Endothelial cell of umbilical vein (primary cell): ENCODE data around the gene DNTT. TPM values are rescaled to one million over a fixed set of nuclear protein-coding genes. Genes with fewer than 3 reads are reported as not detected.

Experiments used
- BruUV-seq: library from RNA; stranded (reverse); fragments of 400-500 nt; replicated peaks from 2 replicates; lab custom pipeline; 2021; lab: Mats Ljungman, UMichigan
- CTCF ChIA-PET: fragments of 300-600, 350-600 bp; sonication (Branson Sonifier 250); formaldehyde crosslinking; loops from one replicate; lab custom pipeline; 2021; ENCODE audit warnings: antibody characterized with exemption, inconsistent platforms; lab: Charles Lee
- POLR2A ChIA-PET: fragments of 300-600, 350-600 bp; sonication (Branson Sonifier 250); formaldehyde crosslinking; loops from one replicate; lab custom pipeline; 2021; ENCODE audit warnings: antibody characterized with exemption, inconsistent platforms; lab: Charles Lee
- DNase-seq: peaks from one replicate; pipeline ENCODE4 v3.0.0-alpha.2; 2011; ENCODE audit warnings: low read depth, low spot score
- FAIRE-seq: peaks from 2 replicates; lab custom pipeline; 2011; peaks lifted over from hg19 to GRCh38; lab: Jason Lieb, UNC
- H2AFZ ChIP-seq: 2 replicates; pipeline ENCODE4 v1.6.0; 2012; ENCODE audit warnings: low read depth, low read length, control low read depth, inconsistent platforms
- H3K27ac ChIP-seq: 2 replicates; pipeline ENCODE4 v1.5.1; 2011; ENCODE audit warnings: low read depth, mild to moderate bottlenecking, control low read depth, low read length, moderate library complexity; ENCODE audit not compliant: insufficient read depth
- H3K27me3 ChIP-seq, 2 experiments: 2 replicates each; pipeline versions ENCODE4 v1.6.0 to v1.6.1; 2011; ENCODE audit warnings: low read length in 2 of 2, mixed read lengths in 1 of 2; ENCODE audit not compliant: control insufficient read depth in 2 of 2, insufficient read depth in 2 of 2
- H3K36me3 ChIP-seq, 2 experiments: 2 replicates in 1 of 2; 3 replicates in 1 of 2; pipeline ENCODE4 v1.5.1; 2011; ENCODE audit warnings: low read length in 2 of 2, mild to moderate bottlenecking in 1 of 2, moderate library complexity in 1 of 2; ENCODE audit not compliant: control insufficient read depth in 2 of 2, insufficient read depth in 2 of 2; ENCODE audit errors: extremely low read depth in 1 of 2
- H3K4me1 ChIP-seq: 3 replicates; pipeline ENCODE4 v1.5.1; 2011; ENCODE audit warnings: mild to moderate bottlenecking, low read length; ENCODE audit not compliant: control insufficient read depth, insufficient read depth; ENCODE audit errors: extremely low read depth
- H3K4me2 ChIP-seq: 2 replicates; pipeline ENCODE4 v1.6.1; 2011; ENCODE audit warnings: low read length, control low read depth, mixed read lengths; ENCODE audit not compliant: insufficient read depth
- H3K4me3 ChIP-seq, 3 experiments: fragments of 200-600 bp in 1 of 3; sonication (generic), shearing (Covaris generic) in 1 of 3; replicated peaks in 1 of 3; 2 replicates each; pipeline ENCODE4 v1.5.1; 2011 to 2016; ENCODE audit warnings: control low read depth in 3 of 3, low read length in 3 of 3, mild to moderate bottlenecking in 2 of 3, inconsistent platforms in 1 of 3, low read depth in 1 of 3, moderate library complexity in 1 of 3; ENCODE audit not compliant: insufficient read depth in 1 of 3
- H3K79me2 ChIP-seq: 2 replicates; pipeline ENCODE4 v1.6.0; 2012; ENCODE audit warnings: low read length, inconsistent platforms; ENCODE audit not compliant: control insufficient read depth, insufficient read depth
- H3K9ac ChIP-seq: replicated peaks from 2 replicates; pipeline ENCODE3; 2011; ENCODE audit warnings: low read length, control low read depth; ENCODE audit not compliant: insufficient read depth; ENCODE audit errors: extremely low read depth
- H3K9me1 ChIP-seq: replicated peaks from 3 replicates; pipeline ENCODE4 v1.6.0; 2011; ENCODE audit warnings: mild to moderate bottlenecking, low read length; ENCODE audit not compliant: control insufficient read depth, insufficient read depth; ENCODE audit errors: extremely low read depth
- H3K9me3 ChIP-seq: replicated peaks from 2 replicates; pipeline ENCODE4 v1.5.1; 2012; ENCODE audit warnings: low read length, inconsistent platforms; ENCODE audit not compliant: control insufficient read depth, insufficient read depth
- H4K20me1 ChIP-seq: replicated peaks from 2 replicates; pipeline ENCODE3; 2011; ENCODE audit warnings: mild to moderate bottlenecking, low read length; ENCODE audit not compliant: control insufficient read depth, insufficient read depth; ENCODE audit errors: extremely low read depth
- CTCF ChIP-seq, 2 donors: IDR thresholded peaks; 1 replicate in 1 of 2; 2 replicates in 1 of 2; pipeline ENCODE4 v1.5.1; 2011; ENCODE audit warnings: low read length in 2 of 2, mild to moderate bottlenecking in 2 of 2, moderate library complexity in 2 of 2, control low read depth in 1 of 2, inconsistent platforms in 1 of 2, low read depth in 1 of 2; ENCODE audit not compliant: insufficient read depth in 1 of 2; ENCODE audit errors: extremely low read depth in 1 of 2
- EZH2 ChIP-seq: IDR thresholded peaks from 2 replicates; pipeline ENCODE4 v1.6.1; 2012; ENCODE audit warnings: borderline replicate concordance, low read depth, mild to moderate bottlenecking, moderate library complexity, low read length, inconsistent platforms; ENCODE audit not compliant: severe bottlenecking
- FOS ChIP-seq: IDR thresholded peaks from 2 replicates; pipeline ENCODE4 v1.6.1; 2011; ENCODE audit warnings: mild to moderate bottlenecking, low read length, moderate library complexity, borderline replicate concordance; ENCODE audit not compliant: insufficient read depth
- GATA2 ChIP-seq: IDR thresholded peaks from 2 replicates; pipeline ENCODE4 v1.7.0; 2011; ENCODE audit warnings: low read depth, mild to moderate bottlenecking, moderate library complexity, mixed read lengths, low read length; ENCODE audit not compliant: insufficient read length, insufficient read depth
- JUN ChIP-seq: IDR thresholded peaks from 2 replicates; pipeline ENCODE4 v1.6.1; 2011; ENCODE audit warnings: borderline replicate concordance, low read depth; ENCODE audit not compliant: insufficient read length, insufficient read depth
- MAX ChIP-seq: IDR thresholded peaks from 2 replicates; pipeline ENCODE4 v1.6.1; 2011; ENCODE audit not compliant: insufficient read depth, insufficient read length
- MYC ChIP-seq: IDR thresholded peaks from one replicate; pipeline ENCODE4 v1.6.1; 2011; ENCODE audit warnings: mild to moderate bottlenecking, low read depth, low read length
- POLR2A ChIP-seq: IDR thresholded peaks from 2 replicates; pipeline ENCODE4 v1.6.1; 2012; ENCODE audit warnings: low read depth, mild to moderate bottlenecking, control low read depth, low read length
- POLR2AphosphoS5 ChIP-seq: IDR thresholded peaks from 2 replicates; pipeline ENCODE4 v1.6.1; 2012; ENCODE audit warnings: low read depth, mild to moderate bottlenecking, control low read depth, low read length, moderate library complexity; ENCODE audit not compliant: insufficient read depth
- dilution Hi-C: fragments of 300-500 bp; cut with MboI; formaldehyde crosslinking; loops from one replicate; pipeline ENCODE4 v1.15.0; 2019; ENCODE audit warnings: low sequenced_read_pairs; ENCODE audit not compliant: extremely low pct_ligation_motif_present
- intact Hi-C: fragments of 100-400 bp; cut with micrococcal nuclease; formaldehyde crosslinking; loops from one replicate; pipeline ENCODE4 v1.10.0; 2022
- polyA plus RNA-seq, 4 experiments: library from polyadenylated mRNA; depleted of rRNA in 3 of 4; stranded (reverse) in 3 of 4; unstranded in 1 of 4; fragments of >200 nt; gene quantifications; 2 replicates each; pipeline versions ENCODE4 v1.2.1 to v1.2.3, GENCODE V29; 2011 to 2012; ENCODE audit warnings: missing spikeins in 1 of 4
- total RNA-seq: library from RNA; stranded (reverse); gene quantifications from 2 replicates; pipeline ENCODE4 v1.2.3, GENCODE V29; 2021

DNTT gene
- total and polyA plus RNA-seq, 2 donors (not counting 3 experiments of a cell fraction or from before 2014, with no cell fraction given), result not detected

- intact Hi-C loops, result no loop called here
- H3K4me2 ChIP-seq, result no peak overlapping the region
These were observed 4.9 kb upstream of the DNTT start for GRCh38 chr10:96299383-96299782.

More at GRCh38 chr10:96299383-96299782, 4.9 kb upstream of the DNTT start:
- no TSS peak for BruUV-seq
- FAIRE-seq (no peak), DNase-seq (peak; percentile 11)
- no peaks in the 10 kb centered on the region for H3K79me2 ChIP-seq
- TF ChIP-seq CTCF (IDR thresholded peaks at IDR 0.05; ENCODE audit: extremely low read depth in 1 of 2, insufficient read depth in 1 of 2, low read depth in 1 of 2, low read length in 2 of 2) (no peak), MAX (no peak), POLR2A (no peak), MYC (no peak), GATA2 (no peak), FOS (no peak), EZH2 (no peak), POLR2AphosphoS5 (no peak), JUN (no peak)
- ChIA-PET CTCF (interaction anchor here (0.7 to 1.4 kb wide), 3 partner anchors 16 to 283 kb away, joined by 3 to 6 read pairs (median 3); no protein-coding TSS in a partner anchor), POLR2A (no interaction called here)
- dilution Hi-C loops, result no loop called here
- no peak overlapping the region for H3K27ac ChIP-seq
- no peak overlapping the region for H2AFZ ChIP-seq
- H3K4me3 ChIP-seq, result no peak overlapping the region
- H3K4me1 ChIP-seq, result no peaks in the 10 kb centered on the region
- peaks cover 5 to 20% of the 10 kb centered on the region in 2 experiments for H3K27me3 ChIP-seq
- no peaks in the 10 kb centered on the region for H3K36me3 ChIP-seq
- no peaks in the 10 kb centered on the region for H3K9me3 ChIP-seq
- no peaks in the 10 kb centered on the region for H3K9me1 ChIP-seq
- no peak overlapping the region for H3K9ac ChIP-seq
- no peaks in the 10 kb centered on the region for H4K20me1 ChIP-seq
